Ovary (tissue), 3 donors: ENCODE results near the gene CNNM2.

Experiments used
- CTCF ChIP-seq, 3 donors: fragments of 450-650 bp in 2 of 3; fragments of 200-600 bp in 1 of 3; IDR thresholded peaks; one replicate each; pipeline versions ENCODE4 v1.5.1 to v1.8.0; 2016 to 2022; ENCODE audit warnings: antibody characterized with exemption in 3 of 3, mild to moderate bottlenecking in 1 of 3
- POLR2A ChIP-seq: fragments of 450-650 bp; IDR thresholded peaks from one replicate; pipeline ENCODE4 v1.6.1; 2017; ENCODE audit warnings: antibody characterized with exemption, mild to moderate bottlenecking, moderate library complexity
- donor health status: DM: no; HTN: no; CAD: no.

GRCh38 chr10:103079946-103080345 lies 161.9 kb downstream of the CNNM2 start:
- TF ChIP-seq CTCF (IDR thresholded peaks at IDR 0.05) (no peak), POLR2A (no peak)
